ENCODE measurements around the gene CTSW. TPM values are rescaled to one million over a fixed set of nuclear protein-coding genes. Genes with fewer than 3 reads are reported as not detected.
"Not testable (repeated sequence)": the region's sequence is repeated elsewhere in the genome, so short reads cannot be mapped to it uniquely, and the experiment has no call there.

The CTSW gene
- 2.7 TPM for total RNA-seq
- polyA plus RNA-seq = 0.98 TPM

- DNase-seq (ENCODE audit: extremely low spot score) = no peak
- WGBS = 56% methylated on average over 7 of the region's 7 CpGs
Observed at GRCh38 chr11:65879617-65880016, at the start of gene CTSW. Gene CTSW (plus strand): TSS chr11:65879837. CDS start chr11:65879855, 18 bp downstream.

GRCh38 chr11:65832231-65832630, 47.4 kb upstream of the CTSW start:
- not testable (repeated sequence) for H3K27ac ChIP-seq (ENCODE audit: low read depth); H3K4me1 ChIP-seq (ENCODE audit: insufficient read depth); DNase-seq (ENCODE audit: extremely low spot score); H3K4me3 ChIP-seq (ENCODE audit: low read depth, low read length); H3K36me3 ChIP-seq (ENCODE audit: insufficient read depth)

More at GRCh38 chr11:65879617-65880016, at the start of gene CTSW:
- Histone ChIP-seq H3K27ac (ENCODE audit: low read depth) (no peak within 1 kb of the TSS), H3K4me3 (ENCODE audit: low read depth, low read length) (peak within 1 kb of the TSS; percentile 10), H3K4me1 (ENCODE audit: insufficient read depth) (no peaks in the 10 kb centered on the region), H3K36me3 (ENCODE audit: insufficient read depth) (no peaks in the 10 kb centered on the region)

- DNase-seq (ENCODE audit: extremely low spot score) = peak; percentile 85
- Histone ChIP-seq H3K4me1 (ENCODE audit: insufficient read depth) (no peaks in the 10 kb centered on the region), H3K4me3 (ENCODE audit: low read depth, low read length) (peak within 1 kb of the TSS; percentile 48), H3K36me3 (ENCODE audit: insufficient read depth) (no peaks in the 10 kb centered on the region), H3K27ac (ENCODE audit: low read depth) (no peak within 1 kb of the TSS)
- 1% methylated on average over 63 of the region's 63 CpGs for WGBS
Observed at GRCh38 chr11:65833297-65834030, 46.2 kb upstream of the CTSW start, which contains the start of gene SNX32. Gene SNX32 (plus strand): TSS chr11:65833963. CDS start chr11:65834066, 103 bp downstream.

GRCh38 chr11:65834202-65834601, 45.4 kb upstream of the CTSW start:
- Histone ChIP-seq H3K4me1 (ENCODE audit: insufficient read depth) (no peaks in the 10 kb centered on the region), H3K4me3 (ENCODE audit: low read depth, low read length) (no peak overlapping the region), H3K27ac (ENCODE audit: low read depth) (no peak overlapping the region), H3K36me3 (ENCODE audit: insufficient read depth) (no peaks in the 10 kb centered on the region)
- 50% methylated on average over 6 of the region's 6 CpGs for WGBS
- DNase-seq (ENCODE audit: extremely low spot score) = no peak

GRCh38 chr11:65842144-65842543, 37.5 kb upstream of the CTSW start:
- no peak overlapping the region for H3K27ac ChIP-seq (ENCODE audit: low read depth)
- no peak overlapping the region for H3K4me3 ChIP-seq (ENCODE audit: low read depth, low read length)

GRCh38 chr11:65843811-65844210, 35.8 kb upstream of the CTSW start:
- WGBS = 90% methylated on average over 3 of the region's 3 CpGs
- DNase-seq (ENCODE audit: extremely low spot score) = no peak
- Histone ChIP-seq H3K4me3 (ENCODE audit: low read depth, low read length) (no peak overlapping the region), H3K36me3 (ENCODE audit: insufficient read depth) (no peaks in the 10 kb centered on the region), H3K4me1 (ENCODE audit: insufficient read depth) (no peaks in the 10 kb centered on the region), H3K27ac (ENCODE audit: low read depth) (no peak overlapping the region)

More at GRCh38 chr11:65842144-65842543, 37.5 kb upstream of the CTSW start:
- Histone ChIP-seq H3K4me1 (ENCODE audit: insufficient read depth) (no peaks in the 10 kb centered on the region), H3K36me3 (ENCODE audit: insufficient read depth) (no peaks in the 10 kb centered on the region)
- no peak for DNase-seq (ENCODE audit: extremely low spot score)
- WGBS = 96% methylated on average over 4 of the region's 4 CpGs

- no peak for DNase-seq (ENCODE audit: extremely low spot score)
- Histone ChIP-seq H3K27ac (ENCODE audit: low read depth) (no peak overlapping the region), H3K36me3 (ENCODE audit: insufficient read depth) (no peaks in the 10 kb centered on the region), H3K4me1 (ENCODE audit: insufficient read depth) (no peaks in the 10 kb centered on the region), H3K4me3 (ENCODE audit: low read depth, low read length) (no peak overlapping the region)
- WGBS = 82% methylated on average over 10 of the region's 10 CpGs
Observed at GRCh38 chr11:65844231-65844872, 35.3 kb upstream of the CTSW start.

GRCh38 chr11:65847746-65848145, 31.9 kb upstream of the CTSW start:
- Histone ChIP-seq H3K4me3 (ENCODE audit: low read depth, low read length) (no peak overlapping the region), H3K4me1 (ENCODE audit: insufficient read depth) (no peaks in the 10 kb centered on the region), H3K27ac (ENCODE audit: low read depth) (no peak overlapping the region), H3K36me3 (ENCODE audit: insufficient read depth) (peaks cover 3% of the 10 kb centered on the region)
- DNase-seq (ENCODE audit: extremely low spot score) = no peak
- WGBS = 82% methylated on average over 3 of the region's 3 CpGs

GRCh38 chr11:65848693-65849092, 30.9 kb upstream of the CTSW start:
- H3K36me3 ChIP-seq (ENCODE audit: insufficient read depth); DNase-seq (ENCODE audit: extremely low spot score); H3K4me1 ChIP-seq (ENCODE audit: insufficient read depth); H3K27ac ChIP-seq (ENCODE audit: low read depth); H3K4me3 ChIP-seq (ENCODE audit: low read depth, low read length): not testable (repeated sequence)
- WGBS = 63% methylated on average over 7 of the region's 7 CpGs

GRCh38 chr11:65849366-65849765, 30.3 kb upstream of the CTSW start:
- DNase-seq (ENCODE audit: extremely low spot score) = no peak
- H3K4me3 ChIP-seq (ENCODE audit: low read depth, low read length) = no peak overlapping the region
- peaks cover 5% of the 10 kb centered on the region for H3K36me3 ChIP-seq (ENCODE audit: insufficient read depth)
- 71% methylated on average over 8 of the region's 8 CpGs for WGBS
- no peak overlapping the region for H3K27ac ChIP-seq (ENCODE audit: low read depth)
- H3K4me1 ChIP-seq (ENCODE audit: insufficient read depth) = no peaks in the 10 kb centered on the region

GRCh38 chr11:65849771-65850216, 29.8 kb upstream of the CTSW start:
- Histone ChIP-seq H3K27ac (ENCODE audit: low read depth) (no peak overlapping the region), H3K36me3 (ENCODE audit: insufficient read depth) (peaks cover 5% of the 10 kb centered on the region), H3K4me3 (ENCODE audit: low read depth, low read length) (no peak overlapping the region), H3K4me1 (ENCODE audit: insufficient read depth) (no peaks in the 10 kb centered on the region)
- no peak for DNase-seq (ENCODE audit: extremely low spot score)
- WGBS = 43% methylated on average over 16 of the region's 16 CpGs

GRCh38 chr11:65850217-65851082, 29.2 kb upstream of the CTSW start:
- H3K36me3 ChIP-seq (ENCODE audit: insufficient read depth) = peaks cover 5% of the 10 kb centered on the region
- H3K4me3 ChIP-seq (ENCODE audit: low read depth, low read length) = no peak overlapping the region
- no peaks in the 10 kb centered on the region for H3K4me1 ChIP-seq (ENCODE audit: insufficient read depth)
- 77% methylated on average over 20 of the region's 20 CpGs for WGBS
- H3K27ac ChIP-seq (ENCODE audit: low read depth) = no peak overlapping the region
- no peak for DNase-seq (ENCODE audit: extremely low spot score)

GRCh38 chr11:65851083-65851579, 28.5 kb upstream of the CTSW start:
- H3K4me3 ChIP-seq (ENCODE audit: low read depth, low read length) = no peak overlapping the region
- H3K36me3 ChIP-seq (ENCODE audit: insufficient read depth) = peaks cover 5% of the 10 kb centered on the region
- WGBS = 87% methylated on average over 14 of the region's 14 CpGs
- no peaks in the 10 kb centered on the region for H3K4me1 ChIP-seq (ENCODE audit: insufficient read depth)
- no peak for DNase-seq (ENCODE audit: extremely low spot score)
- H3K27ac ChIP-seq (ENCODE audit: low read depth) = no peak overlapping the region

Data from urinary bladder (tissue), 4 donors.